ENCODE results near the gene SLC4A3.

- TF ChIP-seq CTCF (conservative IDR thresholded peaks at IDR 0.05) (no peak), ZFX (IDR thresholded peaks at IDR 0.05) (no peak)
These were observed 36.3 kb upstream of the SLC4A3 start for GRCh38 chr2:219591091-219591490.
